OCI-LY7 (cell line): Measurements from ENCODE around the gene DDAH1.
"Not testable (repeated sequence)": the region's sequence is repeated elsewhere in the genome, so short reads cannot be mapped to it uniquely, and the experiment has no call there.

Source experiments
- EZH2phosphoT487 ChIP-seq: fragments of 200-600 bp; sonication (generic); IDR thresholded peaks from 2 replicates; pipeline ENCODE4 v1.6.1; 2018; ENCODE audit warnings: low read depth, borderline replicate concordance, mild to moderate bottlenecking, mixed run types, antibody characterized with exemption, low read length, moderate library complexity, mixed read lengths
- TF ChIP-seq, protein P1 (sequence below): fragments of 200-600 bp; sonication (generic); conservative IDR thresholded peaks from 2 replicates; pipeline ENCODE4 v1.5.1; 2014; ENCODE audit warnings: mild to moderate bottlenecking, antibody characterized with exemption, low read length, moderate library complexity, mixed read lengths

DNA sequence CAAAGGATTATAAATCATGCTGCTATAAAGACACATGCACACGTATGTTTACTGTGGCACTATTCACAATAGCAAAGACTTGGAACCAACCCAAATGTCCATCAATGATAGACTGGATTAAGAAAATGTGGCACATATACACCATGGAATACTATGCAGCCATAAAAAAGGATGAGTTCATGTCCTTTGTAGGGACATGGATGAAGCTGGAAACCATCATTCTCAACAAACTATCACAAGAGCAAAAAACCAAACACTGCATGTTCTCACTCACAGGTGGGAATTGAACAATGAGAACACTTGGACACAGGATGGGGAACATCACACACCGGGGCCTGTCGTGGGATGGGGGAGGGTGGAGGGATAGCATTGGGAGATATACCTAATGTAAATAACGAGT, 117.7 kb downstream of the DDAH1 start:
- TF ChIP-seq, protein P1, sequence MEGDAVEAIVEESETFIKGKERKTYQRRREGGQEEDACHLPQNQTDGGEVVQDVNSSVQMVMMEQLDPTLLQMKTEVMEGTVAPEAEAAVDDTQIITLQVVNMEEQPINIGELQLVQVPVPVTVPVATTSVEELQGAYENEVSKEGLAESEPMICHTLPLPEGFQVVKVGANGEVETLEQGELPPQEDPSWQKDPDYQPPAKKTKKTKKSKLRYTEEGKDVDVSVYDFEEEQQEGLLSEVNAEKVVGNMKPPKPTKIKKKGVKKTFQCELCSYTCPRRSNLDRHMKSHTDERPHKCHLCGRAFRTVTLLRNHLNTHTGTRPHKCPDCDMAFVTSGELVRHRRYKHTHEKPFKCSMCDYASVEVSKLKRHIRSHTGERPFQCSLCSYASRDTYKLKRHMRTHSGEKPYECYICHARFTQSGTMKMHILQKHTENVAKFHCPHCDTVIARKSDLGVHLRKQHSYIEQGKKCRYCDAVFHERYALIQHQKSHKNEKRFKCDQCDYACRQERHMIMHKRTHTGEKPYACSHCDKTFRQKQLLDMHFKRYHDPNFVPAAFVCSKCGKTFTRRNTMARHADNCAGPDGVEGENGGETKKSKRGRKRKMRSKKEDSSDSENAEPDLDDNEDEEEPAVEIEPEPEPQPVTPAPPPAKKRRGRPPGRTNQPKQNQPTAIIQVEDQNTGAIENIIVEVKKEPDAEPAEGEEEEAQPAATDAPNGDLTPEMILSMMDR, result not testable (repeated sequence)
- TF ChIP-seq EZH2phosphoT487, result not testable (repeated sequence)
